SK-N-SH (cell line): ENCODE results near the gene CCDC70. TPM values are rescaled to one million over a fixed set of nuclear protein-coding genes. Genes with fewer than 3 reads are reported as not detected.

Experiments used
- CTCF ChIA-PET: fragments of 300-600, 350-600 bp; formaldehyde crosslinking; extraction: SDS; loops from one replicate; lab custom pipeline; 2021; lab: Yijun Ruan, JAX
- POLR2A ChIA-PET: fragments of 350-600 bp; sonication (Branson Sonifier 250); formaldehyde crosslinking; extraction: SDS; loops from one replicate; lab custom pipeline; 2020; ENCODE audit warnings: antibody characterized with exemption, inconsistent platforms; lab: Yijun Ruan, JAX
- DNase-seq: peaks from one replicate; pipeline ENCODE4 v3.0.0; 2012
- H2AFZ ChIP-seq: fragments of 200-600 bp; sonication (generic); 2 replicates; pipeline ENCODE4 v1.8.1; 2016; ENCODE audit warnings: antibody characterized with exemption, mild to moderate bottlenecking, low read depth
- H3F3A ChIP-seq: fragments of 200-600 bp; sonication (generic); replicated peaks from 2 replicates; pipeline ENCODE3; 2016; ENCODE audit warnings: antibody characterized with exemption, mild to moderate bottlenecking; ENCODE audit not compliant: insufficient read depth
- H3K27ac ChIP-seq, 2 experiments: fragments of 200-500 bp in 1 of 2; fragments of 200-600 bp in 1 of 2; sonication (Bioruptor generic) in 1 of 2; sonication (generic), shearing (Covaris generic) in 1 of 2; 2 replicates each; pipeline versions ENCODE4 v1.5.1 to v1.6.1; 2014 to 2016; ENCODE audit warnings: low read depth in 2 of 2, inconsistent platforms in 1 of 2, low read length in 1 of 2, mild to moderate bottlenecking in 1 of 2, mixed read lengths in 1 of 2
- H3K27me3 ChIP-seq: fragments of 200-600 bp; sonication (generic), shearing (Covaris generic); 2 replicates; pipeline ENCODE4 v1.6.1; 2016; ENCODE audit warnings: mixed run types; ENCODE audit not compliant: insufficient read depth
- H3K36me3 ChIP-seq, 2 experiments: fragments of 200-500 bp in 1 of 2; fragments of 200-600 bp in 1 of 2; sonication (Bioruptor generic) in 1 of 2; sonication (generic) in 1 of 2; replicated peaks in 1 of 2; 2 replicates each; pipeline versions ENCODE3 to v1.5.1; 2014 to 2016; ENCODE audit warnings: low read length in 1 of 2, mild to moderate bottlenecking in 1 of 2; ENCODE audit not compliant: insufficient read depth in 2 of 2, control insufficient read depth in 1 of 2
- H3K4me1 ChIP-seq, 2 experiments: fragments of 200-500 bp in 1 of 2; fragments of 200-600 bp in 1 of 2; sonication (Bioruptor generic) in 1 of 2; sonication (generic), shearing (Covaris generic) in 1 of 2; 2 replicates each; pipeline versions ENCODE4 v1.5.1 to v1.6.1; 2014 to 2016; ENCODE audit warnings: low read depth in 1 of 2, low read length in 1 of 2, mixed run types in 1 of 2; ENCODE audit not compliant: insufficient read depth in 2 of 2, control insufficient read depth in 1 of 2
- H3K4me2 ChIP-seq: fragments of 200-600 bp; sonication (generic), shearing (Covaris generic); 2 replicates; pipeline ENCODE4 v1.6.1; 2017; ENCODE audit warnings: mixed run types
- H3K4me3 ChIP-seq, 2 experiments: fragments of 200-500 bp in 1 of 2; fragments of 200-600 bp in 1 of 2; sonication (Bioruptor generic) in 1 of 2; sonication (generic), shearing (Covaris generic) in 1 of 2; 2 replicates each; pipeline versions ENCODE4 v1.5.1 to v1.8.1; 2014 to 2016; ENCODE audit warnings: low read depth in 2 of 2, inconsistent platforms in 1 of 2, low read length in 1 of 2, mild to moderate bottlenecking in 1 of 2, mixed read lengths in 1 of 2, moderate library complexity in 1 of 2
- H3K79me2 ChIP-seq: fragments of 200-600 bp; sonication (generic); 2 replicates; pipeline ENCODE4 v1.8.1; 2017; ENCODE audit warnings: mild to moderate bottlenecking; ENCODE audit not compliant: insufficient read depth
- H3K9ac ChIP-seq: fragments of 200-600 bp; sonication (generic); 2 replicates; pipeline ENCODE4 v1.6.1; 2017; ENCODE audit warnings: mixed run types
- H3K9me2 ChIP-seq: fragments of 200-600 bp; sonication (generic); 2 replicates; pipeline ENCODE4 v1.6.1; 2017; ENCODE audit warnings: mixed run types
- H3K9me3 ChIP-seq: fragments of 200-600 bp; sonication (generic); 2 replicates; pipeline ENCODE4 v1.6.1; 2017; ENCODE audit warnings: mixed run types, mild to moderate bottlenecking, moderate library complexity
- H4K20me1 ChIP-seq: fragments of 200-600 bp; sonication (generic); 2 replicates; pipeline ENCODE4 v1.6.1; 2017; ENCODE audit warnings: mild to moderate bottlenecking, mixed run types; ENCODE audit not compliant: insufficient read depth
- CHD2 ChIP-seq: fragments of 150-350 bp; IDR thresholded peaks from 2 replicates; pipeline ENCODE4 v1.6.1; 2018; ENCODE audit warnings: low read length; ENCODE audit not compliant: partially characterized antibody
- ELF1 ChIP-seq: IDR thresholded peaks from 2 replicates; pipeline ENCODE4 v1.4.0; 2012
- EP300 ChIP-seq, 2 experiments: IDR thresholded peaks; 2 replicates each; pipeline versions ENCODE4 v1.4.0 to v1.6.1; 2012; ENCODE audit warnings: borderline replicate concordance in 1 of 2, low read depth in 1 of 2, low read length in 1 of 2
- EZH2phosphoT487 ChIP-seq: fragments of 200-600 bp; sonication (generic); IDR thresholded peaks from 2 replicates; pipeline ENCODE4 v1.6.1; 2017; ENCODE audit warnings: low read depth, mixed run types, mild to moderate bottlenecking, antibody characterized with exemption, moderate library complexity, borderline replicate concordance
- FOSL2 ChIP-seq: IDR thresholded peaks from 2 replicates; pipeline ENCODE4 v1.4.0; 2012; ENCODE audit warnings: low read depth, mild to moderate bottlenecking, moderate library complexity, borderline replicate concordance
- FOXJ3 ChIP-seq: sonication (generic); formaldehyde crosslinking; IDR thresholded peaks from 2 replicates; pipeline ENCODE4 v1.5.1; 2020; ENCODE audit warnings: mild to moderate bottlenecking, missing genetic modification reagents
- FOXM1 ChIP-seq: IDR thresholded peaks from 2 replicates; pipeline ENCODE4 v1.4.0; 2012; ENCODE audit warnings: low read depth, mild to moderate bottlenecking
- GABPA ChIP-seq: IDR thresholded peaks from 2 replicates; pipeline ENCODE4 v1.4.0; 2012; ENCODE audit warnings: low read depth, mild to moderate bottlenecking
- GATA2 ChIP-seq: sonication (generic); formaldehyde crosslinking; IDR thresholded peaks from 2 replicates; pipeline ENCODE4 v1.5.0; 2020; ENCODE audit warnings: mild to moderate bottlenecking, missing genetic modification reagents
- JUND ChIP-seq: IDR thresholded peaks from 2 replicates; pipeline ENCODE4 v1.4.0; 2012
- MEF2A ChIP-seq: IDR thresholded peaks from 2 replicates; pipeline ENCODE4 v1.4.0; 2012; ENCODE audit warnings: low read depth, borderline replicate concordance
- MXI1 ChIP-seq: IDR thresholded peaks from 2 replicates; pipeline ENCODE4 v1.6.1; 2012; ENCODE audit warnings: mild to moderate bottlenecking, low read depth, low read length, improper control_type of control experiment
- NRF1 ChIP-seq: IDR thresholded peaks from 2 replicates; pipeline ENCODE4 v1.6.1; 2012; ENCODE audit warnings: low read depth, mild to moderate bottlenecking, low read length
- POLR2AphosphoS5 ChIP-seq: IDR thresholded peaks from 2 replicates; pipeline ENCODE4 v1.6.1; 2012; ENCODE audit warnings: low read depth, low read length
- RCOR1 ChIP-seq: fragments of 150-350 bp; IDR thresholded peaks from 2 replicates; pipeline ENCODE4 v1.6.1; 2017; ENCODE audit warnings: antibody characterized with exemption, low read length
- RFX5 ChIP-seq: IDR thresholded peaks from 2 replicates; pipeline ENCODE4 v1.6.1; 2012; ENCODE audit warnings: mild to moderate bottlenecking, improper control_type of control experiment, low read length
- SIN3A ChIP-seq: IDR thresholded peaks from 2 replicates; pipeline ENCODE4 v1.6.1; 2012; ENCODE audit warnings: low read depth, mild to moderate bottlenecking, low read length, moderate library complexity, borderline replicate concordance
- SMC3 ChIP-seq: IDR thresholded peaks from 2 replicates; pipeline ENCODE4 v1.6.1; 2012; ENCODE audit warnings: low read depth, low read length, improper control_type of control experiment
- TCF12 ChIP-seq: IDR thresholded peaks from 2 replicates; pipeline ENCODE4 v1.4.0; 2012
- TEAD4 ChIP-seq: IDR thresholded peaks from 2 replicates; pipeline ENCODE4 v1.4.0; 2012; ENCODE audit warnings: mild to moderate bottlenecking, borderline replicate concordance; ENCODE audit not compliant: insufficient read depth
- YY1 ChIP-seq: IDR thresholded peaks from 2 replicates; pipeline ENCODE4 v1.4.0; 2012; ENCODE audit warnings: low read depth, mild to moderate bottlenecking
- WGBS: methylation state at CpG from one replicate; pipeline ENCODE4 v1.1.6; 2017; ENCODE audit warnings: low lambda C conversion rate; 5-methylcytosine and 5-hydroxymethylcytosine counted together
- polyA plus RNA-seq, 3 experiments: library from polyadenylated mRNA; depleted of rRNA; stranded (reverse); fragments of >200 nt; gene quantifications; 2 replicates each; pipeline ENCODE4 v1.2.3, GENCODE V29; 2012
- TF ChIP-seq, protein P1 (sequence below): IDR thresholded peaks from 2 replicates; pipeline ENCODE4 v1.4.0; 2012; ENCODE audit warnings: low read depth, borderline replicate concordance
- TF ChIP-seq, protein P2 (sequence below): IDR thresholded peaks from 2 replicates; pipeline ENCODE4; 2012

CCDC70 gene
- polyA plus RNA-seq, 1 of the 3 experiments (the other 2 are of a cell fraction), result not detected

DNA sequence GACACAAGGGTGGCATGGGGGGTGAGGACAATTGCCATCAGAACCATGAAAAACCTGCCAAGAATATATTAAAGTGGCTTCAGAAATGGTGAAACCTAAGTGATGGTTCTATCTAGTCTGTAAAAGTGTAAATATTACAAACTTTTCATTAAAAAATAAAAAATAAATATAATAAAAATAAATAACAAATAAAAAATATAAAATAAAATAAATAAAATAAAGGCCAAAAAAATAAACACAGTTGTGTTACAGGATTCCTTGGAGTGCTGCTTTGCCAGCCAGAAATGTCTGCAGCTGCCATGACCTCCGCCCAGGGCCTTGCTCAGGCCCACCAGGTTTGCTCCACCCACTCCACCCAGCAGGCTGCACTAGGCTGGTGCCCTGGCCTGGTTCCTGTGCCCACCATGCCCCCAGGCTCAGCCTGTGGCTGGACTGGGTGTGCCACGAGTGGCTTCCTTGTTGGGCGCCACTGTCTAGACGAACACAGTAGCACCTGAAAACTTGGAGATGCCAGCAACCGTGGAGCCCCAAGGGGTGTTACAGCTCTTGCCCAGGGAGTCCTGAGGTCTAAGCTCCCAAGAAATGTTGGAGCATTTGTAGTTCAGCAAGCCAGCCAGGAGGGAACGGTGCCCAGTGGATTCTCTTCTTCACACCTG is 20.9 kb downstream of the CCDC70 start:
- DNase-seq, result no peak

DNA sequence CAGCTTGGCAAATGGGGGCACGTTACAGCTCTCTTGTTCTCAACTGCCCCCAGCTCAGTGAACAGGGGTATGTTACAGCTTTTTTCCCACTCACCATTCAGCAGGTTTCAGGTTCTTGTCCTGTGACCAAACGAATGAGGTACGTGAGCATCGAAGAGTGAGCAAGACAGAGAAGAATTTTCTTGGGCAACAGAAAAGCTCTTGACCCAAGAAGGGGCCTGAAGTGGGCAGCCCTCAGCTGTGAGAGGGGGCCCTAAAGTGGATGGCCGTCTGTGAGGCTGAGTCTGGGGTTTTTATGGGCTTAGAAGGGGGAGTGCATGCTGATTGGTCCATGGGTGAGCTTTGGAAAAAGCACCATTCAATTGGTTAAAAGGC is 21.4 kb downstream of the CCDC70 start:
- ChIA-PET CTCF (no interaction called here), POLR2A (no interaction called here)
- no peaks in the 10 kb centered on the region for H3K9me2 ChIP-seq
- H3K27ac ChIP-seq, result no peak overlapping the region
- no peak for DNase-seq
- TF ChIP-seq GABPA (no peak), ELF1 (no peak), POLR2AphosphoS5 (no peak), TCF12 (no peak), GATA2 (CRISPR knock-in tag) (no peak), SMC3 (no peak), SIN3A (no peak), JUND (no peak), RFX5 (no peak), FOXJ3 (CRISPR knock-in tag) (no peak), CHD2 (no peak), YY1 (no peak)
- TF ChIP-seq, protein P1, sequence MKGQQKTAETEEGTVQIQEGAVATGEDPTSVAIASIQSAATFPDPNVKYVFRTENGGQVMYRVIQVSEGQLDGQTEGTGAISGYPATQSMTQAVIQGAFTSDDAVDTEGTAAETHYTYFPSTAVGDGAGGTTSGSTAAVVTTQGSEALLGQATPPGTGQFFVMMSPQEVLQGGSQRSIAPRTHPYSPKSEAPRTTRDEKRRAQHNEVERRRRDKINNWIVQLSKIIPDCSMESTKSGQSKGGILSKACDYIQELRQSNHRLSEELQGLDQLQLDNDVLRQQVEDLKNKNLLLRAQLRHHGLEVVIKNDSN, result no peak
- TF ChIP-seq, all 33 proteins: peak for 0
- H3K4me3 ChIP-seq, result no peak overlapping the region
- no peaks in the 10 kb centered on the region for H4K20me1 ChIP-seq
- no peak overlapping the region for H3K9ac ChIP-seq
- no peaks in the 10 kb centered on the region for H3K9me3 ChIP-seq
- H3K36me3 ChIP-seq, result no peaks in the 10 kb centered on the region
- H3K27me3 ChIP-seq, result no peaks in the 10 kb centered on the region; the same call in 1 of the 2 replicates
- H3K4me2 ChIP-seq, result no peak overlapping the region
- no peak overlapping the region for H2AFZ ChIP-seq
- H3K79me2 ChIP-seq, result no peaks in the 10 kb centered on the region
- 40% methylated on average over 5 of the region's 5 CpGs for WGBS
- H3K4me1 ChIP-seq, result no peaks in the 10 kb centered on the region
- H3F3A ChIP-seq, result no peaks in the 10 kb centered on the region

More for the DNA sequence above, 20.9 kb downstream of the CCDC70 start:
- Histone ChIP-seq H3K9me3 (no peaks in the 10 kb centered on the region), H3K4me1 (no peaks in the 10 kb centered on the region), H3K27ac (no peak overlapping the region), H3K4me2 (no peak overlapping the region), H3K36me3 (no peaks in the 10 kb centered on the region), H3K27me3 (no peaks in the 10 kb centered on the region; the same call in 1 of the 2 replicates), H3K9me2 (no peaks in the 10 kb centered on the region), H3K79me2 (no peaks in the 10 kb centered on the region), H3K4me3 (no peak overlapping the region), H2AFZ (no peak overlapping the region), H3F3A (no peaks in the 10 kb centered on the region), H4K20me1 (no peaks in the 10 kb centered on the region), H3K9ac (no peak overlapping the region)
- ChIA-PET POLR2A (no interaction called here), CTCF (interaction anchor here (1.0 kb wide), 1 partner anchor 118 kb away, joined by 3 read pairs; no protein-coding TSS in a partner anchor)
- 22% methylated on average over 3 of the region's 6 CpGs for WGBS
- no peak for TF ChIP-seq EP300 (IDR thresholded peaks at IDR 0.05; ENCODE audit: borderline replicate concordance in 1 of 2, low read depth in 1 of 2, low read length in 1 of 2)
- TF ChIP-seq MXI1, result no peak
- TF ChIP-seq GATA2 (CRISPR knock-in tag), result no peak
- TF ChIP-seq TCF12, result no peak
- TF ChIP-seq, protein P2, sequence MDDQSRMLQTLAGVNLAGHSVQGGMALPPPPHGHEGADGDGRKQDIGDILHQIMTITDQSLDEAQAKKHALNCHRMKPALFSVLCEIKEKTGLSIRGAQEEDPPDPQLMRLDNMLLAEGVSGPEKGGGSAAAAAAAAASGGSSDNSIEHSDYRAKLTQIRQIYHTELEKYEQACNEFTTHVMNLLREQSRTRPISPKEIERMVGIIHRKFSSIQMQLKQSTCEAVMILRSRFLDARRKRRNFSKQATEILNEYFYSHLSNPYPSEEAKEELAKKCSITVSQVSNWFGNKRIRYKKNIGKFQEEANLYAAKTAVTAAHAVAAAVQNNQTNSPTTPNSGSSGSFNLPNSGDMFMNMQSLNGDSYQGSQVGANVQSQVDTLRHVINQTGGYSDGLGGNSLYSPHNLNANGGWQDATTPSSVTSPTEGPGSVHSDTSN, result no peak
- no peak for TF ChIP-seq MEF2A
- no peak for TF ChIP-seq EZH2phosphoT487
- no peak for TF ChIP-seq RCOR1
- TF ChIP-seq SMC3, result no peak
- no peak for TF ChIP-seq TEAD4
- no peak for TF ChIP-seq FOXM1
- no peak for TF ChIP-seq NRF1
- TF ChIP-seq FOSL2, result no peak
